ENCODE data around the gene ADAP1.
"Not testable (repeated sequence)": the region's sequence is repeated elsewhere in the genome, so short reads cannot be mapped to it uniquely, and the experiment has no call there.

ADAP1 gene

DNA sequence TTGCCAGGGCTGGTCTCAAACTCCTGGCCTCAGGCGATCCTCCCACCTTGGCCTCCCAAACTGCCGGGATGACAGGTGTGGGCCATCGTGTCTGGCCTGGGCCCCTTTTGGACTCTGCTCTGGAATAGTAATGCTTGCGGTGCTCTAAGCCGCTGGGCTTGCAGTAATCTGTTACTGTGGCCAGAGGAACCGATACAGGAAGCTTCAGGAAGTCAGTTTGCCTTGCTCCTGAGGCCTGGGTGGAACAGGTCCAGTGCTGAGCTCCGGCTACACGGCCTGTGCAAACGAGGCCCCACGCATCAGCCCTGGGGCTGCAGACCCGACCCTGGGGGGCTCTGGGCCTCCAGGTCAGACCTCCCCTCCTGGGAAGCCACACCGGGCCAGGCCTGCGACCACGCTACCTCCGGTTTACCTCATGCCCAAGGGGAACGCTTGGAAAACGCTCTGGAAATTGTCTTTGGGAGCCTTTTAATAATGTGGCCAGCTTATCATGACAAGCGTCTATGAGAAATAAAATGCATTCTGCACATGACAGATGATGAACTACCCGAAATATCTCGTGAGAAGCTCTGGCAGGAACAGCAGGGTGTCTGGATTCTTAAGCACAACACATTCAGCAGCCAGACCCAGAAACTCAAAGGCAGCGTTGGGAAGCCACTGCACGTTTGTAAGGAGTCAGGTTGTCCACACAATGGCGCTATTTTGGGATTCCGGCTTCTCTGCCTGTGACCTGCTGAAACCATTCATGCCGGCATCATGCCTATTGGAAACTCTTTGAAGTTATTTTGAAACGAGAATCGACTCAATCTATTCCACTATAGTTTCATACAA lies 10.1 kb upstream of the ADAP1 start:
- Histone ChIP-seq H3K9me3 (ENCODE audit: low read length) (no peaks in the 10 kb centered on the region), H3K36me3 (ENCODE audit: insufficient read depth, low read length) (peaks cover 29% of the 10 kb centered on the region), H3K4me3 (ENCODE audit: low read length) (no peak overlapping the region), H2AFZ (ENCODE audit: low read depth, low read length) (no peak overlapping the region), H3K27me3 (ENCODE audit: insufficient read depth, low read length) (no peaks in the 10 kb centered on the region), H3K4me1 (ENCODE audit: insufficient read depth, low read length) (peaks cover 10% of the 10 kb centered on the region)

DNA sequence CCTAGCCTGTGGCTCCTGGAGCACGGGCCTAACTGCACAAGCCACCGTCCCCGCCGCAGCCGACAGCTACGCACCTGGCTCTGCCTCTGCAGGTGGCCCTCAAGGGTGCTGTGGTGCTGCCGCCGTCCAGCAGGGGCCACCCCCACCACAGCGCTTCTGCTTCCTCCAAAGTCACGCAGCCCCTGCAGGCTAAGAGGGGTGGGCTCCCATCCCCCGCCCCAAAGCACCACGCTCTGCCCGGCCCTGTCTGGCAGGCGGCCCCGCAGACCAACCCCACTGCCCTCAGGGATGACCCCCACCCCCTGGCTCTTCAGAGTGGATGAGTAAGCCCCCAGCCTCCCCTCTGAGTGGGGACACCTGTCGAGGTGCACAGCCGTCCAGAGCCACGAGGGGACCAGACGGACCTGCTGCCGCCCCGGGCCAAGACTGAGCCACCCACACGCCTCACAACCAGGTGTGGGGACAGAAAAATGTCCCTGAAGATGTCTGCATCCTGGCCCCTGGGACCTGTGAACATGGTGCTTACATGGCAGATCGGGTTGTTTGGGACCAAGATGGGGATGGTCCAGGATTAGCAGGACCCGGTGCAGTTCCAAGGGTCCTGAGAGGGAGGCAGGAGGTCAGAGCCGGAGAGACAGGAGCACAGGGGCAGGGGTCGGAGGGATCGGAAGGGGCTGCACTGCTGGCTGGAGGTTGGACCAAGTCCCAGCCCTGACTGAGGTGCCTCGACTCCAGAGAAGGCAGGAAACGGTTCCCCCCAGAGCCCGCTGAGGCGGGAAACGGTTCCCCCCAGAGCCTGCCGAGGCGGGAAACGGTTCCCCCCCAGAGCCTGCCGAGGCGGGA lies 9.0 kb upstream of the ADAP1 start:
- Histone ChIP-seq H3K4me1 (ENCODE audit: insufficient read depth, low read length) (peaks cover 10% of the 10 kb centered on the region), H2AFZ (ENCODE audit: low read depth, low read length) (no peak overlapping the region), H3K4me3 (ENCODE audit: low read length) (no peak overlapping the region), H3K36me3 (ENCODE audit: insufficient read depth, low read length) (peaks cover 18% of the 10 kb centered on the region), H3K27me3 (ENCODE audit: insufficient read depth, low read length) (no peaks in the 10 kb centered on the region), H3K9me3 (ENCODE audit: low read length) (no peaks in the 10 kb centered on the region)

DNA sequence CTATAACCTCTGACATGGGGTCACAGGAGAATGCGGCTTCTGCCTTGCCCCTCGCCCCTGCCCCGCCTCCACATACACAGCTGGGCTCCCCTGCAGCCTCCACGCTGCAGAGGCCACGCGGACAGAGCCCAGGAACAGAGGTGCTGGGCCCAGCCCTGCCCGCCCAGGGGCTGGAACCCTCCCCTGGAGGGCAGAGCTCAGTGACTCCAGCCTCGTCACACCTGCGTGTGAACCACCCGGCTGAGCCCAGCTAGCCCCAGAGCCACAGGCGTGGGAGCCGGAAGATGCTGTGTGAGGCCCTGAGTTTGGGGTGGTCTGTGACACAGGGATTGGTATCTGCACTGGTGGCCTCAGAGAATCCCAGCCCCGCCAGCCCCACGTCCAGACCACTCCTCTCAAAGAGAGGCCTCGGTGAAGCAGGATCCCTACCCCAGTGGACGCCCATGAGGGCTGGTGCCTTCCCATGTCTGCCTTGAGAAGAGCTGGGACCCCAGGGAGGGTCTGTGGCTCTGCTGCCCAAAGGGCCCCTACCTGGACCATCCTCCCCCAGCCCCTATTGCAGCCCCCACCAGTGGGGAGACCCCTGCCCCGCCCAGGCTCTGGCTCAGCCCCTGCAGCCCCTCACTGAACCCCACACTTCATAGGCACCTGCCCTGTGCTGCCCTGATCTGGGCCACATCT lies 8.1 kb upstream of the ADAP1 start:
- H3K4me3 ChIP-seq (ENCODE audit: low read length) = no peak overlapping the region
- H3K4me1 ChIP-seq (ENCODE audit: insufficient read depth, low read length) = peaks cover 10% of the 10 kb centered on the region
- no peak overlapping the region for H2AFZ ChIP-seq (ENCODE audit: low read depth, low read length)
- peaks cover 9% of the 10 kb centered on the region for H3K36me3 ChIP-seq (ENCODE audit: insufficient read depth, low read length)
- H3K27me3 ChIP-seq (ENCODE audit: insufficient read depth, low read length) = no peaks in the 10 kb centered on the region
- no peaks in the 10 kb centered on the region for H3K9me3 ChIP-seq (ENCODE audit: low read length)

DNA sequence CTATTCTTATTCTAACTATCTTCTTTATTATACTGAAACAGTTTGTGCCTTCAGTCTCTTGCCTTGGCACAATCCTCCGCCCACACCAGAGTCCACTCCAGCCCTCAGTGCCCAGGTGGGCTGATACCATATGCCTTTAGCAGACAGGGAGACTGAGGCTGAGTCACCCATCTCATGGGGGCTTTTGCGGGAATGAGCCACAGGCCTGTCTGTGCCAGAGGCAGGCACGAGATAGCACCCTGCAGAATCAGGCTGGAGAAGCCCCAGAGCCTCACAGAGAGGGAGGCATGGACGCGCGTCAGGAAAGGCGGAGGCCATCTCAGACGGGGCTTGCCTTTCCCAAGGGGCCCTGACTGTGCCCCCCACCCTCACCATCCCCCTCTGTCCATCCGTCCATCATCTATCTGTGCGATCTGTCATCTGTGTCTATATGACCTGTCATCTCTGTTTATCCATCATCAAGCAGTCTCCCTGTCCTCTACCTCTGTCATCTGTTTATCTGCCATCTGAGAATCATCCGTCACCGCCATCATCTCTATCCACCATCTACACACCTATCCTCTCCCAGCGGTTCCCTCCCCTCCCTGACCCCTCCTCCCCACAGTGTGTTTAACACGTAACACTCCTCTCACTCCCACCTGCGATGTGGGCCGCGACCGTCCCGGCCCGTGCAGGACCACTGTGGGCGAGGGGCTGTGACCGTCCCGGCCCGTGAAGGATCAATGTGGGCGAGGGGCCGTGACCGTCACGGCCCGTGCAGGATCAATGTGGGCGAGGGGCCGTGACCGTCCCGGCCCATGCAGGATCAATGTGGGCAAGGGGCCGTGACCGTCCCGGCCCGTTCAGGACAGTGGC lies 7.3 kb upstream of the ADAP1 start:
- Histone ChIP-seq H3K36me3 (ENCODE audit: insufficient read depth, low read length) (peaks cover 2% of the 10 kb centered on the region), H3K4me1 (ENCODE audit: insufficient read depth, low read length) (peaks cover 10% of the 10 kb centered on the region), H2AFZ (ENCODE audit: low read depth, low read length) (no peak overlapping the region), H3K9me3 (ENCODE audit: low read length) (no peaks in the 10 kb centered on the region), H3K4me3 (ENCODE audit: low read length) (no peak overlapping the region), H3K27me3 (ENCODE audit: insufficient read depth, low read length) (no peaks in the 10 kb centered on the region)

DNA sequence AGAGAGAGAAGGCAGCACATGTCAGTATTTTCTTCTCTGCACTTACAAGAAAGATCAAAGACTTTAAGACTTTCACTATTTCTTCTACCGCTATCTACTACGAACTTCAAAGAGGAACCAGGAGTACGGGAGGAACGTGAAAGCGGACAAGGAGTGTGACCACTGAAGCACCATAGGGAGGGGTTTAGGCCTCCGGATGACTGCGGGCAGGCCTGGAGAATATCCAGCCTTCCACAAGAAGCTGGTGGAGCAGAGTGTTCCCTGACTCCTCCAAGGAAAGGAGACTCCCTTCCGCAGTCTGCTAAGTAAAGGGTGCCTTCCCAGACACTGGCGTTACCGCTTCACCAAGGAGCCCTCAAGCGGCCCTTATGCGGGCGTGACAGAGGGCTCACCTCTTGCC lies 6.5 kb upstream of the ADAP1 start:
- not testable (repeated sequence) for H3K27me3 ChIP-seq (ENCODE audit: insufficient read depth, low read length); H3K36me3 ChIP-seq (ENCODE audit: insufficient read depth, low read length); H3K4me3 ChIP-seq (ENCODE audit: low read length); H2AFZ ChIP-seq (ENCODE audit: low read depth, low read length); H3K9me3 ChIP-seq (ENCODE audit: low read length)
- peaks cover 10% of the 10 kb centered on the region for H3K4me1 ChIP-seq (ENCODE audit: insufficient read depth, low read length)

DNA sequence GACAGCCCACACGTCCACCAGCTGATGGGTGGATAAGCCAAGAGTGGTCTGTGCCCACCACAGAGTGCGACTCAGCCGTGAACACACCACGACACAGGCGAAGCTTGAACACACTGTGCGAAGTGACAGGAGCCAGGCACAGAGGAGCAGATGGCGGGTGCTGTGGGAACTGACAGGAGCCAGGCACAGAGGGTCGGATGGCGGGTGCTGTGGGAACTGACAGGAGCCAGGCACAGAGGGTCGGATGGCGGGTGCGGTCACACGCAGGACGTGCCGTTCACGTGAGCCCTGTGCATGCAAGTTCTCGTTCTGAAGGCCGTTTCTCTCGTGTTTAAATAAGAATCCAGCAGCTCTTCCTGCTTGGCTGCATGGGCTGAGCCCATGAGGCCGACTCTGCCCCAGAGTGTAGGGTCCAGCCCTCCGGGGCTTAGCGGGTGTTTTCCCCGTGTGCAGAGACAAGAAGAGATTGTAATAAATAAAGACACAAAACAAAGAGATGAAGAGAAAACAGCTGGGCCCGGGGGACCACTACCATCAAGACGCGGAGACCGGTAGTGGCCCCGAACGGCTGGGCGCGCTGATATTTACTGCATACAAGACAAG lies 5.9 kb upstream of the ADAP1 start:
- H2AFZ ChIP-seq (ENCODE audit: low read depth, low read length) = no peak overlapping the region
- H3K27me3 ChIP-seq (ENCODE audit: insufficient read depth, low read length) = peaks cover 3% of the 10 kb centered on the region
- H3K36me3 ChIP-seq (ENCODE audit: insufficient read depth, low read length) = no peaks in the 10 kb centered on the region
- no peaks in the 10 kb centered on the region for H3K9me3 ChIP-seq (ENCODE audit: low read length)
- peaks cover 9% of the 10 kb centered on the region for H3K4me1 ChIP-seq (ENCODE audit: insufficient read depth, low read length)
- no peak overlapping the region for H3K4me3 ChIP-seq (ENCODE audit: low read length)

DNA sequence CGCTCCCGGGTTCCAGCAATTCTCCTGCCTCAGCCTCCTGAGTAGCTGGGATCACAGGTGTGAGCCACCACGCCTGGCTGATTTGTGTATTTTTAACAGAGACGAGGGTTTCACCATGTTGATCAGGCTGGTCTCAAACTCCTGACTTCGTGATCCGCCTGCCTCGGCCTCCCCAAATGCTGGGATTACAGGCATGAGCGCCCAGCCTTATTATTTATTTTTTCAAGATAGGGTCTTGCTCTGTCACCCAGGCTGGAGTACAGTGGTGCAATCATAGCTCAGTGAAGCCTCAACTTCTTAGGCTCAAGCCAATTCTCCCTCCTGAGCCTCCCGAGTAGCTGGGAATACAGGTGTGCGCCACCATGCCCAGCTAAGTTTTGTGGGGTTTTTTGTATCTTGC lies 5.3 kb upstream of the ADAP1 start:
- not testable (repeated sequence) for H3K9me3 ChIP-seq (ENCODE audit: low read length); H3K4me1 ChIP-seq (ENCODE audit: insufficient read depth, low read length)

DNA sequence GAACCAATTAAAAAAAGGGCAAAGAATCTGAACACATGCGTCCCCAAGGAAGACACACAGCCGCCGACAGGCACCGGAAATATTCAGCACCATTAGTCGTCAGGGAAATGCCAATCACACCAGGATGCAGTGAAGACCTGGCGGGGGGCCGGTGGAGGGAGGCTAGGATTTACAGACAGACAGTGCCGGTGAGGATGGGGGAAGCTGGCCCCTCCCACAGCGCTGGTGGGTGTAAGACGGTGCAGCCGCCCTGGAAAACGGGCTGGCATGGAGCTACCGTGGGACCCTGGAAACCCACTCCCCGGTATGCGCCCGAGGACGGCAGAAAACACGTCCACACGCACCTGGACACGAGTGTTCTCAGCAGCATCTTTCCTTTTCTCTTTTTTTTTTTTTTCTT lies 4.8 kb upstream of the ADAP1 start:
- Histone ChIP-seq H3K36me3 (ENCODE audit: insufficient read depth, low read length) (no peaks in the 10 kb centered on the region), H3K27me3 (ENCODE audit: insufficient read depth, low read length) (peaks cover 5% of the 10 kb centered on the region), H3K4me1 (ENCODE audit: insufficient read depth, low read length) (no peaks in the 10 kb centered on the region), H3K4me3 (ENCODE audit: low read length) (no peak overlapping the region), H3K9me3 (ENCODE audit: low read length) (no peaks in the 10 kb centered on the region), H2AFZ (ENCODE audit: low read depth, low read length) (no peak overlapping the region)

More for the DNA sequence above, 5.3 kb upstream of the ADAP1 start:
- H3K4me3 ChIP-seq (ENCODE audit: low read length); H2AFZ ChIP-seq (ENCODE audit: low read depth, low read length); H3K36me3 ChIP-seq (ENCODE audit: insufficient read depth, low read length); H3K27me3 ChIP-seq (ENCODE audit: insufficient read depth, low read length): not testable (repeated sequence)

DNA sequence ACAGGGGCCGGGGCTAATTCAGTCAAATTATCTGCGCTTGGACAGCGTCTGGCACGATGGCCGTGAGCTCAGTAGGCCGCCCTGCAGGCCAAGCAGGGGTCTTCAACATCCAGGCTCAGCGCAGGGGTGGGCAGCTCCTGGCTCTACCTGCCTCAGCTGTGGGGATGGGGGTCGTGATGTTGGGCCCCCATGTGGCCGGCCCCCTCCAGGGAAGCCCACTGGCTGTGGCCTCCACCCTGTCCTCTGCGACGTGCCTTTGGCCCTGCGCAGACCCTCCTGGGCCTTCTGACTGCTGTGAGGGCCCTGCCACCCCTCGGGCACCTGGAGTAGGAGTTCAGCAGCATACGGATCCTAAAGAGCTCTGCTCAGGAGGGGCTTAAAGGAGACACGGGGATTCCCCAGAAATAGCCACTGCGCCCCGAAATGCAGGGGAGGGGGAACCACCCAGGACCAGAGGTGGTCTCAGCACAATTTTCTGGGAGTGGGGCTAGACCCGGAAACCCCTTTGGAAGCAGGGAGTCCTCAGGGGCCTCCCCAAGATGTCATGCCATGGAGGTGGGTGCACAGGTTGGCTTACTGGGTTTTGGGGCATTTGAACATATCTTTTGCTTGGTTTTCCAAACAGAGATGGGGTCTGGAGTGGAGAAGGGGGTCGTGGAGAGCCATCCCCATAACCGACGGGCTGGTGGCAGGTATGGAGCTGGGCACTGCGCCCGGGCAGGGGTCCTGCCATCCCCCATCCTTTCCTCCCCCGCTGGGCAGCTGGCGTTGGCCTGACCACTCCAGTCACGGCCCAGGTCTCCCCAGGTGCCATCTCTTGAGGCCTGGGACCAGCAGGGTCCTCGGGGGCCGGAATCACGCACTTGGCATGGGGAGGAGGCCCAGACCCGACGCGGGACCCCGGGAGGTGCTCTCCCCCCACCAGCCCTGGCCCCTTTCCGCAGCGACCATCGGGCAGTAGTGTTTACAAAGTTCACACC lies 4.0 kb upstream of the ADAP1 start:
- Histone ChIP-seq H3K4me3 (ENCODE audit: low read length) (no peak overlapping the region), H3K9me3 (ENCODE audit: low read length) (no peaks in the 10 kb centered on the region), H3K36me3 (ENCODE audit: insufficient read depth, low read length) (no peaks in the 10 kb centered on the region), H2AFZ (ENCODE audit: low read depth, low read length) (no peak overlapping the region), H3K27me3 (ENCODE audit: insufficient read depth, low read length) (peaks cover 7% of the 10 kb centered on the region), H3K4me1 (ENCODE audit: insufficient read depth, low read length) (peaks cover 3% of the 10 kb centered on the region)

DNA sequence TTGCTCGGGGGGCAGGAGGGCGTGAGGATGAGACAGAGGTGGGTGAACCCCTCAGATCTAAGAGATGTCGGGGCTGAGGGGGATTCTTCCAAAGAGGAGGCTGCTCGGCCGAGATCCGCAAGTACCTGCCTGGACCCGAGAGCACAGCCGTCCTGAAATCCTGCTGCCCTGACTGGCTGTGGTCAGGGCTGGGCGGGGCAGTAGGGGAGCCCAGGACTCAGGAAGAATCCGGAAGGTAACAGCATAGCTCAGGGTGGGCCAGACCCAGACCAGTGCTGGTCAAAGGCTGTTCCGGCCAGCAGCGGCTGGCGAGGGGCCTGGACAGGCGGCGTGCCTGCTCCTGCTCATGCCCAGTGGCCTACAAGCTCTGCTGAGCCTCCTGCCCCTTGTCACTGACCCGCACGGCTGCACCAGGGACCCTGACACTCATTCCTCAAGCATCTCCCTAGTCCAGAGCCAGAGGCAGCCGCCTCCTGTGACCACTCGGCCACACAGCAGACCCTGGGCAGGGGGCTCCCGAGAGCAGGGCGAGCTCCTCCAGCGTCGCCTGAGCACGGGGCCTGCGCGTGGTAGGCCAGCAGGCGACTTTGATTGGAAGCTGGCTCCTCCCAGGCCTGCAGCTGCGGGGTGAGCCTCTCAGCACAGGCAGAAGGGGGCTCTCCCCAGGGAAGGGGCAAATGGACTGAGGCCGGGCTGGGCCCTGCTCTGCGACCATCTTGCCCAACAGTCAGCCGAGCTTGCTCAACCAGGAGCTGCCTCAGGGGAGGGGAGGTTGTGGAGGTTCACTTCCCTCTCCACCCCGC lies 3.1 kb upstream of the ADAP1 start:
- Histone ChIP-seq H3K27me3 (ENCODE audit: insufficient read depth, low read length) (peaks cover 16% of the 10 kb centered on the region), H2AFZ (ENCODE audit: low read depth, low read length) (no peak overlapping the region), H3K4me3 (ENCODE audit: low read length) (no peak overlapping the region), H3K36me3 (ENCODE audit: insufficient read depth, low read length) (no peaks in the 10 kb centered on the region), H3K9me3 (ENCODE audit: low read length) (no peaks in the 10 kb centered on the region), H3K4me1 (ENCODE audit: insufficient read depth, low read length) (peaks cover 8% of the 10 kb centered on the region)

DNA sequence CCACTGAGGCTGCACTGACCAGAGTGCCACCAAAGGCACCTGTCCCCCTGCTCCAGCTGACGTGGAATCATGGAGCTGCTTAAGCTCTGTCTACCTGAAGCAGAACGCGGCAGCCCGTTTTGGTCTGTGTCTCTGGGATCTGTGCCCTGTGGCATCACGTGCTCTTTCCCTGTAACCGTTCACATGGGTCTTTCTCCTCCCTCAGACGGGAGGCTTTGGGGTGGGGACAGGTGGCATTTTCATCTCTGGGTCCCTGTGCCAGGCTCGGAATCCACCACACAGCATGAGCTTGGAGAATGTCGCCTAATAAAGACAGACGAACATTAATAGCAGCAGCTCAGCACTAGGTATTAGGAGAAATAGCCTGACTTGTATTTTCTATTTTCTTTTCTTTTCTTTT lies 1.6 kb upstream of the ADAP1 start:
- Histone ChIP-seq H3K27me3 (ENCODE audit: insufficient read depth, low read length) (peaks cover 20% of the 10 kb centered on the region), H3K36me3 (ENCODE audit: insufficient read depth, low read length) (no peaks in the 10 kb centered on the region), H2AFZ (ENCODE audit: low read depth, low read length) (no peak overlapping the region), H3K9me3 (ENCODE audit: low read length) (no peaks in the 10 kb centered on the region), H3K4me1 (ENCODE audit: insufficient read depth, low read length) (peaks cover 8% of the 10 kb centered on the region), H3K4me3 (ENCODE audit: low read length) (no peak overlapping the region)

Measured in neuron (in vitro differentiated cells).